RWPE1 (cell line): ENCODE data around the gene WDR18.

Experiments used
- CTCF ChIA-PET: fragments of 350-600 bp; sonication (Branson Sonifier 250); formaldehyde crosslinking; extraction: SDS; loops from one replicate; lab custom pipeline; 2021; lab: Yijun Ruan, JAX
- POLR2A ChIA-PET: fragments of 400-600 bp; formaldehyde crosslinking; extraction: SDS; loops from one replicate; lab custom pipeline; 2020; ENCODE audit warnings: antibody characterized with exemption; ENCODE audit not compliant: low non-redundant PET; lab: Yijun Ruan, JAX
- DNase-seq: peaks from one replicate; pipeline ENCODE4 v3.0.0; 2012; ENCODE audit warnings: low spot score
- H3K27ac ChIP-seq: fragments of 450-650 bp; 2 replicates; pipeline ENCODE4 v1.5.1; 2017
- CTCF ChIP-seq: fragments of 450-650 bp; conservative IDR thresholded peaks from 2 replicates; pipeline ENCODE4 v1.5.1; 2017; ENCODE audit warnings: low read depth, mild to moderate bottlenecking

Gene WDR18

GRCh38 chr19:986083-986482 lies 1.9 kb downstream of the WDR18 start:
- TF ChIP-seq CTCF = no peak
- H3K27ac ChIP-seq = peak overlapping the region; percentile 81
- DNase-seq = no peak
- CTCF ChIA-PET = interaction anchor here (0.6 kb wide), 1 partner anchor 528 kb away, joined by 3 read pairs; no protein-coding TSS in a partner anchor
- POLR2A ChIA-PET = no interaction called here

GRCh38 chr19:988081-988480 lies 3.9 kb downstream of the WDR18 start:
- no peak for TF ChIP-seq CTCF
- peak overlapping the region; percentile 25; the same call in 1 of the 2 replicates for H3K27ac ChIP-seq
- DNase-seq = no peak
- ChIA-PET CTCF (interaction anchor here (0.5 kb wide), 1 partner anchor 209 kb away, joined by 3 read pairs; no protein-coding TSS in a partner anchor), POLR2A (interaction anchor here (0.7 kb wide), 1 partner anchor 64 kb away, joined by 4 read pairs; no protein-coding TSS in a partner anchor)

DNA sequence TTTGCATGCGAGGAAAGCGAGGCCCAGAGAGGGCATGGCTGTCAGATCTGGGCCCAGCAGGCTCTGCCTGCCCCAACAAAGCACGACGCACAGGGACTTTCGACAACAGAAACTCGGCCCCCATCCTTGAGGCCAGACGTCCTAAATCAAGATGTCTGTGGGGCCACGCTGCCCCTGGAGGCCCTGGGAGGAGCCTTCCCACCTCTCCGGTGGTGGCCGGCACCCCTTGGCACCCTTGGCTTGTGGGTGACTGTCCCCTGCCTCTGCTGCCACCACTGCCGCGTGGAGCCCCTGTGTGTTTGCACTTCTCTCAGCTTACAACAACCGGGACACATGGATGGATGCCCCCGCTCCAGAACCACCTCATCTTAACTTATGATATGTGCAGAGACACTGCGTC lies 4.4 kb downstream of the WDR18 start:
- POLR2A ChIA-PET = no interaction called here

GRCh38 chr19:989381-990081 lies 5.4 kb downstream of the WDR18 start:
- ChIA-PET CTCF (no interaction called here), POLR2A (no interaction called here)
- no peak overlapping the region; the same call in 1 of the 2 replicates for H3K27ac ChIP-seq
- TF ChIP-seq CTCF = no peak
- DNase-seq = no peak

More for the DNA sequence above, 4.4 kb downstream of the WDR18 start:
- no peak for TF ChIP-seq CTCF
- peak overlapping the region; percentile 25; the same call in 1 of the 2 replicates for H3K27ac ChIP-seq
- no peak for DNase-seq
- CTCF ChIA-PET = interaction anchor here (0.5 to 0.6 kb wide), 2 partner anchors 187 to 210 kb away, joined by 3 read pairs; no protein-coding TSS in a partner anchor

DNA sequence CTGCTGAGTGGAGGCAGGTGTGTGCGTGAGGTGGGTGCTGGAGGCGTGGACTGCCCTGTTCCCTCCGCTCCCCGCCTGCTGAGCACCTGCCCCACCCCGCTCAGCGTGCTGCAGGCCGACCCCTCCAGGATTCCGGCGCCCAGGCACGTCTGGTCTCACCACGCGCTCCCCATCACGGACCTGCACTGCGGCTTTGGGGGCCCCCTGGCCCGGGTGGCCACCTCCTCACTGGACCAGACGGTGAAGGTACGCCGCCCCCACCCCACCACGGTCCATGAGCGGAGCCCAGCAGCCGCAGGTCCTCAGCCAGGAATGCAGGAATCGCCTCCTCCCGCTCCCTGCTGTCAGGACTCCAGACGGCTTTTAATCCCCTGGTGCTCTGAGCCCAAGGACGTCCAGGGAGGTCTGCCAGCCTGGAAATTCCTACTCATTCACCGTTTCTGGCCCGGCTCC lies 6.0 kb downstream of the WDR18 start:
- peak overlapping the region; percentile 39 for H3K27ac ChIP-seq
- no peak for TF ChIP-seq CTCF
- ChIA-PET CTCF (no interaction called here), POLR2A (no interaction called here)
- DNase-seq = no peak

DNA sequence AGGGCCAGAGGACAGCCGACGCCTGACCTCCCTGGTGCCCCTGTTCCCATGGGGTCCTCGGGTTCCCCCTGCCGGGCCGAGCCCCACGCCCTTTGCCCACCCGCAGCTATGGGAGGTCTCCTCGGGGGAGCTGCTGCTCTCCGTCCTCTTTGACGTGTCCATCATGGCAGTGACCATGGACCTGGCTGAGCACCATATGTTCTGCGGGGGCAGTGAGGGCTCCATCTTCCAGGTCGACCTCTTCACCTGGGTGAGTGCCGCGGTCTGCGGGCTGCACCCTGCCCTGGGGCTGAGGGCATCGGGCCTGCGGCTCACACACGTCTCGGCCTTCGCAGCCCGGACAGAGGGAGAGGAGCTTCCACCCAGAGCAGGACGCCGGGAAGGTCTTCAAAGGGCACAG lies 6.6 kb downstream of the WDR18 start:
- CTCF ChIA-PET = no interaction called here
- no peak for TF ChIP-seq CTCF
- POLR2A ChIA-PET = no interaction called here
- no peak for DNase-seq
- peak overlapping the region; percentile 39 for H3K27ac ChIP-seq
